GM18858 (cell line): ENCODE results near the gene GRAMD2A.

ENCODE experiments used
- ATAC-seq: cut with Tn5 transposase; IDR thresholded peaks from one replicate; pipeline ENCODE4 v1.9.1; 2021; ENCODE audit not compliant: unreplicated experiment

GRAMD2A gene

GRCh38 chr15:72168808-72169190, 28.8 kb downstream of the GRAMD2A start:
- ATAC-seq, result no peak

- ATAC-seq, result no peak
Observed at GRCh38 chr15:72168131-72168807, 29.3 kb downstream of the GRAMD2A start.

GRCh38 chr15:72167445-72167844, 30.1 kb downstream of the GRAMD2A start:
- no peak for ATAC-seq

- no peak for ATAC-seq
Observed at GRCh38 chr15:72166716-72167417, 30.7 kb downstream of the GRAMD2A start.

GRCh38 chr15:72163719-72164118, 33.9 kb downstream of the GRAMD2A start:
- no peak for ATAC-seq

GRCh38 chr15:72162569-72162968, 35.0 kb downstream of the GRAMD2A start:
- ATAC-seq, result no peak

- no peak for ATAC-seq
Observed at GRCh38 chr15:72161361-72162132, 36.0 kb downstream of the GRAMD2A start.

GRCh38 chr15:72160696-72161245, 36.8 kb downstream of the GRAMD2A start:
- no peak for ATAC-seq

GRCh38 chr15:72156928-72157327, 40.7 kb downstream of the GRAMD2A start:
- no peak for ATAC-seq

GRCh38 chr15:72155635-72156616, 41.7 kb downstream of the GRAMD2A start:
- ATAC-seq, result peak; percentile 53

GRCh38 chr15:72155003-72155621, 42.5 kb downstream of the GRAMD2A start:
- ATAC-seq, result no peak

- no peak for ATAC-seq
Observed at GRCh38 chr15:72154316-72154715, 43.3 kb downstream of the GRAMD2A start.

GRCh38 chr15:72153269-72154000, 44.2 kb downstream of the GRAMD2A start:
- ATAC-seq, result no peak

GRCh38 chr15:72147418-72147817, 50.2 kb downstream of the GRAMD2A start:
- no peak for ATAC-seq

- no peak for ATAC-seq
Observed at GRCh38 chr15:72146934-72147333, 50.7 kb downstream of the GRAMD2A start.

- ATAC-seq, result no peak
Observed at GRCh38 chr15:72146221-72146620, 51.4 kb downstream of the GRAMD2A start.

- ATAC-seq, result peak; percentile 94
Observed at GRCh38 chr15:72141171-72142084, 56.2 kb downstream of the GRAMD2A start.

GRCh38 chr15:72140088-72140487, 57.5 kb downstream of the GRAMD2A start:
- ATAC-seq, result no peak
